GM12891 (cell line): Measurements from ENCODE around the gene PRCP.

Source experiments
- POLR2A ChIP-seq: IDR thresholded peaks from 2 replicates; pipeline ENCODE4 v1.6.1; 2011; ENCODE audit warnings: low read depth, low read length, control low read depth
- SPI1 ChIP-seq: IDR thresholded peaks from 2 replicates; pipeline ENCODE4 v1.6.1; 2011; ENCODE audit warnings: low read depth, low read length, control low read depth
- TAF1 ChIP-seq: IDR thresholded peaks from 2 replicates; pipeline ENCODE4 v1.6.1; 2011; ENCODE audit warnings: low read depth, low read length, control low read depth

DNA sequence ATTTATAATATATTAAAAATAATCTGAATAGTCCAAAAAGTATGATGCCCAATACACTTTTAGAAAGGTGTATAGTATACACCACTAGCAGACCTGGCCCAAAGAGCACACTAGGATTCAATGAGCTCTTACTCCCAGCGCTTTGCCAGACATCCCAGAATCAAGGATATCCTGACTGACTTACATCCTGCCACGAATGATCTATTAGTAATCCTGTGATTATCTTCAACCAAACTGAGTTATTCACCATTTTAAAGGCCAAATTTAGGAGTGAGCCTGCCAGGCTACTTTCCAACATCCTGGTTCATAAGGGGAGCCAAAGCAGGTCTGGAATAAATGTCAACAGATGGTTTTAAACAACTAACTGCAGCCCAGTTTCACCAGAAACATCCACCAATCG lies 105.7 kb downstream of the PRCP start:
- no peak for TF ChIP-seq SPI1
- TF ChIP-seq POLR2A, result no peak
- no peak for TF ChIP-seq TAF1
